ENCODE results near the gene WDR90.

Gene WDR90

GRCh38 chr16:648781-649589 lies at the start of gene WDR90:
Gene WDR90, plus strand, starts transcription at chr16:649365. Its CDS starts 52 bp downstream, at chr16:649417.
- POLR2A ChIA-PET = interaction anchor here (0.7 to 1.1 kb wide), 3 partner anchors 12 to 32 kb away, joined by 3 read pairs; no protein-coding TSS in a partner anchor
- CTCF ChIA-PET = interaction anchor here (0.8 to 2.1 kb wide), 8 partner anchors 10 to 62 kb away, joined by 3 to 11 read pairs (median 7); partner anchors contain the start of gene RHOT2
- peak within 1 kb of the TSS; percentile 74 for H3K4me3 ChIP-seq (ENCODE audit: low read depth, low read length)
- DNase-seq (ENCODE audit: low read depth, low spot score) = peak; percentile 28
- no peak for TF ChIP-seq CTCF (IDR thresholded peaks at IDR 0.05; ENCODE audit: insufficient read depth, low read length, missing control alignments)

DNA sequence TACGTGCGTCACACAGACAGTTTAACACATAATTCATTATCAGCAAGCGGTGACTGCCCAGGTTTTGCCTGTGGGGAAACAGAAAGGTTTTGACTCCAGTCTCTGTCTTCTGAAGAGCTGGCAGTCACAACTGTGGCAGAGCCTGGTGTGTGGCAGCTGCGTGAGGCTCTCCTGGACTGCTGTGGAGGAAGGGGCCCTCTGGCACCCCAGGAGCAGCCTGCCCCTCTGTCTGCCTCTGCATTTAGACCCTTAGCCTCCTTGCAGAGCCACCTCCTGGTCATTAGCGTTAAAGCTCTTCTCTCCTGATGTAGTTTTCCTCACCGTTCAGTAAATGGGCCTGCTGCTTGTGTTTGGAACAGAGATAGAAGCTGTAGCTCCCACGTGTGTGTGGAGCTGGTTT lies 48.4 kb upstream of the WDR90 start:
- ChIA-PET CTCF (interaction anchor here (1.4 to 2.1 kb wide), 2 partner anchors 8 to 67 kb away, joined by 5 read pairs; partner anchors contain the start of gene RHOT2), POLR2A (interaction anchor here (0.5 kb wide), 1 partner anchor 161 kb away, joined by 3 read pairs; no protein-coding TSS in a partner anchor)
- TF ChIP-seq CTCF (IDR thresholded peaks at IDR 0.05; ENCODE audit: insufficient read depth, low read length, missing control alignments) = no peak
- no peak for DNase-seq (ENCODE audit: low read depth, low spot score)
- no peak overlapping the region for H3K4me3 ChIP-seq (ENCODE audit: low read depth, low read length)

DNA sequence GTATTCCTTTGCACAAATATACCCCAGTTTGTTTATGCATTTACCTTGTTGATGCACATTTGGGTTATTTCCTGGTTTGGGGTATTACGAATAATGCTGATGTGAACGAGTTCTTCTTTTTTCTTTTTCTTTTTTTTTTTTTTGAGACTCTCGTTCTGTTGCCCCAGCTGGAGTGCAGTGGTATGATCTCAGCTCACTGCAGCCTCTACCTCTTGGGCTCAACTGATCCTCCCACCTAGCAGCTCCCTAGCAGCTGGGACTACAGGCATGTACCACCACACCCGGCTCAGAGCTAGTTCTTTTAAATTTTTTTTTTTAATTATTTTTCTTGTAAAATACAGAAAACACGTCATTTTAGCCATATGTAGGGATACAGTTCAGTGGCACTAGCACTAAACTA lies 45.2 kb upstream of the WDR90 start:
- POLR2A ChIA-PET = no interaction called here
- no peak for DNase-seq (ENCODE audit: low read depth, low spot score)
- H3K4me3 ChIP-seq (ENCODE audit: low read depth, low read length) = no peak overlapping the region
- CTCF ChIA-PET = no interaction called here
- no peak for TF ChIP-seq CTCF (IDR thresholded peaks at IDR 0.05; ENCODE audit: insufficient read depth, low read length, missing control alignments)

DNA sequence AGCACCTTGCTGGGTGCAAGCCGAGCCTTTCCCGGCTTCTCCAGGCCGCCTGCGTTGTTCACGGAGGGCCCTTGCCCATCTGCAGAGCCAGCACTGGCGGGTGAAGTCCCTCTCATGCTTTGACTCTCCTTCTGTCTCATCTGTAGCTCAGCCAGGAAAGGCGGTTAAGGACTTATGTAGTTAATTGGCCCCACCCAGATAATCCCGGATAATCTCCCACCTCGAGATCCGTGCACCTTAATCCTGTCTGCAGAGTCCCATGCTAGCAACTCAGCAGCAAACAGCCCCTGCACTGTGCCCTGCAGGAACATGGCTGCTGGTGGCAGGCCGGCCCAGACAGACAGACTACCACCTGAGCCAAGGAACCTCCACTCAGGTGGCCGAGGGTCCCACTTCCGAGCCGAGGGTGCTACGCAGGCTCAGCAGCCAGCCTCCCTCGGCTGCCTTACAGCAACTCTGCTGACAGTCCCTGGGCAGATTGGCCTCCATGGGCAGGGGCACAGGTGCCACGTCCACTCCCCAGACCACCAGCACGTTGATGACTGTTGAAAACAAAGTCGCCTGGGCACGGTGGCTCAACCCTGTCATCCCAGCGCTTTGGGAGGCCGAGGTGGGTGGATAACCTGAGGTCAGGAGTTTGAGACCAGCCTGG lies 42.4 kb upstream of the WDR90 start:
- POLR2A ChIA-PET = no interaction called here
- CTCF ChIA-PET = no interaction called here
- DNase-seq (ENCODE audit: low read depth, low spot score) = no peak
- no peak overlapping the region for H3K4me3 ChIP-seq (ENCODE audit: low read depth, low read length)
- TF ChIP-seq CTCF (IDR thresholded peaks at IDR 0.05; ENCODE audit: insufficient read depth, low read length, missing control alignments) = no peak

DNA sequence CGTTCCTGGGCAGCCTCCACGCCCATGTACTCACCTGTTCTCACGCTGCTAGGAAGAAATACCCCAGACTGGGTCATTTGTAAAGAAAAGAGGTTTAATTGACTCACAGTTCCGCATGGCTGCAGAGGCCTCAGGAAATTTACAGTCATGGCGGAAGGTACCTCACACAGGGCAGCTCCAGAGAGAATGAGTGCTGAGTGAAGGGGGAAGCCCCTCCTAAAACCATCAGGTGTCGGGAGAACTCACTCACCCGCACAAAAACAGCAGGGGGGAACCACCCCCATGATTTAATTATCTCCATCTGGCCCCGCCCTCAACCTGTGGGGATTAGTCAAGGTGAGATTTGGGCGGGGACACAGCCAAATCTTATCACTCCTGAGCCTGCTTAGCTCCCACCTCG lies 41.1 kb upstream of the WDR90 start:
- ChIA-PET CTCF (interaction anchor here (0.8 kb wide), 1 partner anchor 12 kb away, joined by 3 read pairs; no protein-coding TSS in a partner anchor), POLR2A (no interaction called here)
- no peak overlapping the region for H3K4me3 ChIP-seq (ENCODE audit: low read depth, low read length)
- TF ChIP-seq CTCF (IDR thresholded peaks at IDR 0.05; ENCODE audit: insufficient read depth, low read length, missing control alignments) = no peak
- DNase-seq (ENCODE audit: low read depth, low spot score) = no peak

DNA sequence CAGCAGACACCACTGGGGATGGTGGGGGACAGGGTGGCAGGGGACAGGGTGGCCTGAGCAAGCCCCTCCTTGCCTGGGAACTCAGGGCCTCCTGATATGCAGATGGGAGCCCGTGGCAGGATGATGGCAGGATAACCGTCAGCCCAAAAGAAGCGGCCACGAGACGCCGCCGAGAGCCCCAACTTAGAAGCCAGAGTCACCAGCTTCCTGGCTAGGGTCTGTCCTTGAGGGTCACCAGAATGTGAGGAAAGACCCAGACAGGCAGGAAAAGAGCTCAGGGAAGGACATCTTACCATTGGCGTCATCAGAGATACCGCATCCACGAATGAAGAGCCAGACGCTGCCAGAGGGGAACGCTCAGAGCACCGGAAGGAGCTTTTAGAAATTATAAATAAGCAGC lies 39.8 kb upstream of the WDR90 start:
- POLR2A ChIA-PET = no interaction called here
- CTCF ChIA-PET = interaction anchor here (1.8 kb wide), 1 partner anchor 30 kb away, joined by 4 read pairs; no protein-coding TSS in a partner anchor
- H3K4me3 ChIP-seq (ENCODE audit: low read depth, low read length) = no peak overlapping the region
- TF ChIP-seq CTCF (IDR thresholded peaks at IDR 0.05; ENCODE audit: insufficient read depth, low read length, missing control alignments) = no peak
- DNase-seq (ENCODE audit: low read depth, low spot score) = no peak
